ENCODE measurements around the gene ZSCAN22. TPM values are rescaled to one million over a fixed set of nuclear protein-coding genes. Genes with fewer than 3 reads are reported as not detected.
"Not testable (repeated sequence)": the region's sequence is repeated elsewhere in the genome, so short reads cannot be mapped to it uniquely, and the experiment has no call there.

ZSCAN22 gene
- total RNA-seq, 1 experiment from 2014 or later = 4.0 TPM

GRCh38 chr19:58346961-58347929 is 20.5 kb downstream of the ZSCAN22 start:
- peak overlapping the region; percentile 62 for H3K4me3 ChIP-seq (ENCODE audit: low read length)
- intact Hi-C loops (cut with micrococcal nuclease) = no loop called here
- ChIA-PET POLR2A (ENCODE audit: unreplicated experiment) (no interaction called here), CTCF (no interaction called here)
- TF ChIP-seq EZH2phosphoT487 (IDR thresholded peaks at IDR 0.05; ENCODE audit: borderline replicate concordance, low read length) (no peak), EZH2 (IDR thresholded peaks at IDR 0.05; ENCODE audit: low read length, unreplicated experiment) (no peak), CTCF (conservative IDR thresholded peaks at IDR 0.05; ENCODE audit: low read depth, low read length) (no peak)
- ATAC-seq (peak; percentile 54), DNase-seq (no peak)
- H3F3A ChIP-seq (ENCODE audit: low read length, unreplicated experiment) = no peaks in the 10 kb centered on the region
- BruUV-seq (replicated peaks) = no TSS peak
- H3K79me2 ChIP-seq (ENCODE audit: low read length) = no peaks in the 10 kb centered on the region
- H3K9me2 ChIP-seq (replicated peaks; ENCODE audit: low read length) = no peaks in the 10 kb centered on the region
- H3K4me1 ChIP-seq (ENCODE audit: insufficient read depth, low read length) = no peaks in the 10 kb centered on the region
- H3K9me3 ChIP-seq (ENCODE audit: low read length) = no peaks in the 10 kb centered on the region
- H3K36me3 ChIP-seq (ENCODE audit: low read depth, low read length) = no peaks in the 10 kb centered on the region
- H3K4me2 ChIP-seq (ENCODE audit: low read length) = peak overlapping the region; percentile 79
- no peak overlapping the region for H3K27ac ChIP-seq (ENCODE audit: low read length)
- H2AFZ ChIP-seq (ENCODE audit: low read length) = peak overlapping the region; percentile 76
- no peaks in the 10 kb centered on the region for H4K20me1 ChIP-seq (ENCODE audit: low read length)
- H3K27me3 ChIP-seq (ENCODE audit: low read length) = peaks cover 26% of the 10 kb centered on the region
- H3K9ac ChIP-seq (ENCODE audit: low read length) = no peak overlapping the region

DNA sequence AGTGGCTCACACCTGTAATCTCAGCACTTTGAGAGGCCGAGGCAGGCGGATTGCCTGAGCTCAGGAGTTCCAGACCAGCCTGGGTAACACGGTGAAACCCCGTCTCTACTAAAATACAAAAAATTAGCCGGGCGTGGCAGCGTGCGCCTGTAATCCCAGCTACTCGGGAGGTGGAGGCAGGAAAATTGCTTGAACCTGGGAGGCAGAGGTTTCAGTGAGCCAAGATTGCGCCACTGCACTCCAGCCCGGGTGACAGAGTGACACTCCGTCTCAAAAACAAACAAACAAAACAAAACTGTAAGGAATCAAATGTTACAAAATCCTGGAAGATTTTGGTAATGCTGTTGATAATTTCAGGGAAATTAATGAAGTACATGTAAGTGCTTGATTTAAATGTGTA is 21.3 kb downstream of the ZSCAN22 start:
- H3K4me1 ChIP-seq (ENCODE audit: insufficient read depth, low read length); H3K9me2 ChIP-seq (replicated peaks; ENCODE audit: low read length); H3K27ac ChIP-seq (ENCODE audit: low read length); H3K79me2 ChIP-seq (ENCODE audit: low read length); H3K36me3 ChIP-seq (ENCODE audit: low read depth, low read length); DNase-seq; H3K9me3 ChIP-seq (ENCODE audit: low read length); H4K20me1 ChIP-seq (ENCODE audit: low read length); ATAC-seq; CTCF ChIA-PET; H3K9ac ChIP-seq (ENCODE audit: low read length); intact Hi-C loops (cut with micrococcal nuclease); POLR2A ChIA-PET (ENCODE audit: unreplicated experiment); H3F3A ChIP-seq (ENCODE audit: low read length, unreplicated experiment): not testable (repeated sequence)
- Histone ChIP-seq H3K4me2 (ENCODE audit: low read length) (peak overlapping the region; percentile 79), H2AFZ (ENCODE audit: low read length) (peak overlapping the region; percentile 76; the same call in 1 of the 2 replicates), H3K27me3 (ENCODE audit: low read length) (peaks cover 26% of the 10 kb centered on the region), H3K4me3 (ENCODE audit: low read length) (peak overlapping the region; percentile 62)
- TSS peak; percentile 33 for BruUV-seq (replicated peaks)

GRCh38 chr19:58349590-58349989 is 22.8 kb downstream of the ZSCAN22 start:
- TF ChIP-seq CTCF (conservative IDR thresholded peaks at IDR 0.05; ENCODE audit: low read depth, low read length) (no peak), EZH2 (IDR thresholded peaks at IDR 0.05; ENCODE audit: low read length, unreplicated experiment) (no peak), EZH2phosphoT487 (IDR thresholded peaks at IDR 0.05; ENCODE audit: borderline replicate concordance, low read length) (no peak)
- H3K4me3 ChIP-seq (ENCODE audit: low read length) = no peak overlapping the region
- H3K79me2 ChIP-seq (ENCODE audit: low read length) = no peaks in the 10 kb centered on the region
- H4K20me1 ChIP-seq (ENCODE audit: low read length) = no peaks in the 10 kb centered on the region
- no peaks in the 10 kb centered on the region for H3K4me1 ChIP-seq (ENCODE audit: insufficient read depth, low read length)
- no peak overlapping the region for H3K9ac ChIP-seq (ENCODE audit: low read length)
- no peak overlapping the region for H3K27ac ChIP-seq (ENCODE audit: low read length)
- ChIA-PET POLR2A (ENCODE audit: unreplicated experiment) (no interaction called here), CTCF (no interaction called here)
- H3K36me3 ChIP-seq (ENCODE audit: low read depth, low read length) = no peaks in the 10 kb centered on the region
- H3K9me2 ChIP-seq (replicated peaks; ENCODE audit: low read length) = no peaks in the 10 kb centered on the region
- no peaks in the 10 kb centered on the region for H3F3A ChIP-seq (ENCODE audit: low read length, unreplicated experiment)
- H3K4me2 ChIP-seq (ENCODE audit: low read length) = peak overlapping the region; percentile 35; the same call in 1 of the 2 replicates
- H3K27me3 ChIP-seq (ENCODE audit: low read length) = peaks cover 26% of the 10 kb centered on the region
- no peak overlapping the region for H2AFZ ChIP-seq (ENCODE audit: low read length)
- H3K9me3 ChIP-seq (ENCODE audit: low read length) = no peaks in the 10 kb centered on the region
- intact Hi-C loops (cut with micrococcal nuclease) = no loop called here
- no peak for DNase-seq
- ATAC-seq = no peak
- BruUV-seq (replicated peaks) = no TSS peak

Measured in PC-3 (cell line).